HepG2 (cell line): ENCODE results near the gene CYB561. TPM values are rescaled to one million over a fixed set of nuclear protein-coding genes. Genes with fewer than 3 reads are reported as not detected.

Experiments
- BHLHE40 ChIP-seq: IDR thresholded peaks from 2 replicates; pipeline ENCODE4 v1.6.1; 2011; ENCODE audit warnings: low read length, improper control_type of control experiment
- HDAC2 ChIP-seq: sonication (generic); formaldehyde crosslinking; IDR thresholded peaks from 2 replicates; pipeline ENCODE4 v1.4.0; 2020; ENCODE audit warnings: missing genetic modification reagents
- HNF4G ChIP-seq, 2 experiments: sonication (generic) in 1 of 2; formaldehyde crosslinking in 1 of 2; IDR thresholded peaks; 2 replicates each; pipeline versions ENCODE4 v1.4.0 to v1.6.1; 2011 to 2020; ENCODE audit warnings: borderline replicate concordance in 2 of 2, low read depth in 2 of 2, mild to moderate bottlenecking in 2 of 2, low read length in 1 of 2, missing genetic modification reagents in 1 of 2, moderate library complexity in 1 of 2
- ISX ChIP-seq: sonication (generic); formaldehyde crosslinking; conservative IDR thresholded peaks from 2 replicates; pipeline ENCODE4 v1.5.0; 2020; ENCODE audit warnings: missing genetic modification reagents
- JDP2 ChIP-seq: sonication (generic); formaldehyde crosslinking; IDR thresholded peaks from 2 replicates; pipeline ENCODE4 v1.8.1; 2022; ENCODE audit warnings: missing genetic modification reagents, borderline replicate concordance
- KLF13 ChIP-seq: sonication (generic); formaldehyde crosslinking; IDR thresholded peaks from 2 replicates; pipeline ENCODE4 v1.4.0; 2020; ENCODE audit warnings: mild to moderate bottlenecking, missing genetic modification reagents
- NR0B2 ChIP-seq: sonication (generic); formaldehyde crosslinking; IDR thresholded peaks from 2 replicates; pipeline ENCODE4 v1.4.0; 2020; ENCODE audit warnings: mild to moderate bottlenecking, missing genetic modification reagents
- TEAD3 ChIP-seq: optimal IDR thresholded peaks from 2 replicates; pipeline ENCODE3; 2016; ENCODE audit warnings: borderline replicate concordance
- ZBTB8A ChIP-seq: sonication (generic); formaldehyde crosslinking; IDR thresholded peaks from 2 replicates; pipeline ENCODE4 v1.4.0; 2020; ENCODE audit warnings: mild to moderate bottlenecking, low read depth, missing genetic modification reagents, borderline replicate concordance
- ZFX ChIP-seq: sonication (generic); formaldehyde crosslinking; IDR thresholded peaks from 2 replicates; pipeline ENCODE4 v1.4.0; 2020; ENCODE audit warnings: mild to moderate bottlenecking, low read depth, missing genetic modification reagents, moderate library complexity
- ZNF101 ChIP-seq: sonication (generic); formaldehyde crosslinking; IDR thresholded peaks from 2 replicates; pipeline ENCODE4 v1.4.0; 2020; ENCODE audit warnings: mild to moderate bottlenecking, low read depth, missing genetic modification reagents, borderline replicate concordance
- ZSCAN29 ChIP-seq: sonication (generic); formaldehyde crosslinking; conservative IDR thresholded peaks from 2 replicates; pipeline ENCODE4 v1.4.0; 2020; ENCODE audit warnings: mild to moderate bottlenecking, missing genetic modification reagents
- polyA plus RNA-seq, 8 experiments: library from polyadenylated mRNA; depleted of rRNA in 3 of 8; stranded (reverse) in 7 of 8; unstranded in 1 of 8; fragments of >200 nt; fragmentation: Illumina TruSeq in 4 of 8; extraction: Trizol in 4 of 8; gene quantifications; 2 replicates each; pipeline versions ENCODE4 v1.2.1 to v1.2.3, GENCODE V29; 2011 to 2016; ENCODE audit warnings: low read depth in 4 of 8, missing spikeins in 1 of 8, mixed read lengths in 1 of 8; ENCODE audit not compliant: insufficient read depth in 1 of 8
- total RNA-seq, 5 experiments: library from RNA; depleted of rRNA; stranded (reverse); fragments of >200 nt; fragmentation: Illumina TruSeq; extraction: Trizol; gene quantifications; 2 replicates each; pipeline ENCODE4 v1.2.3, GENCODE V29; 2016; ENCODE audit warnings: low read depth in 1 of 5
- TF ChIP-seq, protein P1 (sequence below): sonication (generic); formaldehyde crosslinking; IDR thresholded peaks from 2 replicates; pipeline ENCODE4 v1.5.1; 2020; ENCODE audit warnings: mild to moderate bottlenecking, missing genetic modification reagents, borderline replicate concordance
- TF ChIP-seq, protein P2 (sequence below): sonication (generic); formaldehyde crosslinking; IDR thresholded peaks from one replicate; pipeline ENCODE4 v1.5.1; 2020; ENCODE audit warnings: mild to moderate bottlenecking, missing genetic modification reagents; ENCODE audit errors: not compliant biosample characterization
- TF ChIP-seq, protein P3 (sequence below): sonication (generic); formaldehyde crosslinking; IDR thresholded peaks from 2 replicates; pipeline ENCODE4 v1.4.0; 2020; ENCODE audit warnings: missing genetic modification reagents

CYB561 gene
- total and polyA plus RNA-seq, 2 of the 13 experiments (the other 11 are each of a cell fraction or from before 2014, with no cell fraction given) = 1.5 to 6.7 TPM

DNA sequence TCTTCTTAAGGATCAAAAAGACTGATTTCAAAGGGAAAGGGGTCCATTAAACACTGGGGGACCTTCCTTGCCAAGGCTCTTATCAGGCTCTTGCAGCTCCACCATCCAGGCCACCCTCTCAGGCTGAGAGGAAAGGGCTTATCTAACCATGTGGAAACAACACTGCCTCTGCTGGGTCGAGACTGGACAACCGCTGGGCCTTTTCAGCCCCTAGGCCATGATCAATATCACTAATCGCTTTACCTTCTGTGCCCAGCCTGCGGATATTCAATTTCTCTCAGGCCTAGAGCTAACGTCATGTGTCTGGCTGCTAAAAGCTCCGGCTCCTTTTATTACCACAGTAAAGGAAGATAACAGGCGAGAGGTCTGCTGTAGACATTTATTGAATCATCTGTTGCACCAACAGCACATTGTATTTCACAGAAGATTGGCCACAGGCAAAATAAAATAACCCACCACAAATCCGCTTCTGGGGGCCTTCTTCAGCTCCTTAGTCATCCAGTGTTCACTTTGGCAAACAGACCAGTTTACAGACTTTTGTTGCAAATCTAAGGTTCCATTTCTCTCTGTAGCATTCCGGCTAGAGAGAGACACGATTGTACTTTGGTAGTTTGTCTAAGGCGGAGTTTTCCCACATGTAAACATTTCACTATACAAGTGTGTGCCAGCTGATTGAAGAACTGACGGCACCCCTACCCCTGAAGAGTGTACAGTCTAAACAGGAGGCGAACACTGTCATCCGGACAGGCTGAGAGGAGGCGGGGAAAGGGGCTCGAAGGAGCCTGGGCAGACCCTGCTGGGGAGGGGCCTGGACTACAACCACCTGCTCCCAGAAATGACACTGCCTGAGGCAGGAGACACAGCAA is 13.9 kb downstream of the CYB561 start (continued):
- TF ChIP-seq ZBTB8A (CRISPR knock-in tag) = no peak
- no peak for TF ChIP-seq ISX (CRISPR knock-in tag)
- peak; percentile 39 for TF ChIP-seq TEAD3
- peak; percentile 24; the same call in 1 of the 2 replicates for TF ChIP-seq HNF4G (IDR thresholded peaks at IDR 0.05; ENCODE audit: borderline replicate concordance, low read depth, low read length)
- no peak for TF ChIP-seq HNF4G (CRISPR knock-in tag; IDR thresholded peaks at IDR 0.05; ENCODE audit: borderline replicate concordance, low read depth)
- no peak for TF ChIP-seq ZNF101 (CRISPR knock-in tag)
- TF ChIP-seq ZFX (CRISPR knock-in tag) = peak; percentile 58; the same call in 1 of the 2 replicates
- TF ChIP-seq, protein P1, sequence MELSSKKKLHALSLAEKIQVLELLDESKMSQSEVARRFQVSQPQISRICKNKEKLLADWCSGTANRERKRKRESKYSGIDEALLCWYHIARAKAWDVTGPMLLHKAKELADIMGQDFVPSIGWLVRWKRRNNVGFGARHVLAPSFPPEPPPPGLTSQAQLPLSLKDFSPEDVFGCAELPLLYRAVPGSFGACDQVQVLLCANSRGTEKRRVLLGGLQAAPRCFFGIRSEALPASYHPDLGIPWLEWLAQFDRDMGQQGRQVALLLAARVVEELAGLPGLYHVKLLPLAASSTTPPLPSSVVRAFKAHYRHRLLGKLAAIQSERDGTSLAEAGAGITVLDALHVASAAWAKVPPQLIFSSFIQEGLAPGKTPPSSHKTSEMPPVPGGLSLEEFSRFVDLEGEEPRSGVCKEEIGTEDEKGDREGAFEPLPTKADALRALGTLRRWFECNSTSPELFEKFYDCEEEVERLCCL (CRISPR knock-in tag) = no peak
- TF ChIP-seq BHLHE40 = 0 out of 2 replicates have a peak, but pooled peaks have one; percentile 7
- TF ChIP-seq JDP2 = no peak
- TF ChIP-seq, protein P2, sequence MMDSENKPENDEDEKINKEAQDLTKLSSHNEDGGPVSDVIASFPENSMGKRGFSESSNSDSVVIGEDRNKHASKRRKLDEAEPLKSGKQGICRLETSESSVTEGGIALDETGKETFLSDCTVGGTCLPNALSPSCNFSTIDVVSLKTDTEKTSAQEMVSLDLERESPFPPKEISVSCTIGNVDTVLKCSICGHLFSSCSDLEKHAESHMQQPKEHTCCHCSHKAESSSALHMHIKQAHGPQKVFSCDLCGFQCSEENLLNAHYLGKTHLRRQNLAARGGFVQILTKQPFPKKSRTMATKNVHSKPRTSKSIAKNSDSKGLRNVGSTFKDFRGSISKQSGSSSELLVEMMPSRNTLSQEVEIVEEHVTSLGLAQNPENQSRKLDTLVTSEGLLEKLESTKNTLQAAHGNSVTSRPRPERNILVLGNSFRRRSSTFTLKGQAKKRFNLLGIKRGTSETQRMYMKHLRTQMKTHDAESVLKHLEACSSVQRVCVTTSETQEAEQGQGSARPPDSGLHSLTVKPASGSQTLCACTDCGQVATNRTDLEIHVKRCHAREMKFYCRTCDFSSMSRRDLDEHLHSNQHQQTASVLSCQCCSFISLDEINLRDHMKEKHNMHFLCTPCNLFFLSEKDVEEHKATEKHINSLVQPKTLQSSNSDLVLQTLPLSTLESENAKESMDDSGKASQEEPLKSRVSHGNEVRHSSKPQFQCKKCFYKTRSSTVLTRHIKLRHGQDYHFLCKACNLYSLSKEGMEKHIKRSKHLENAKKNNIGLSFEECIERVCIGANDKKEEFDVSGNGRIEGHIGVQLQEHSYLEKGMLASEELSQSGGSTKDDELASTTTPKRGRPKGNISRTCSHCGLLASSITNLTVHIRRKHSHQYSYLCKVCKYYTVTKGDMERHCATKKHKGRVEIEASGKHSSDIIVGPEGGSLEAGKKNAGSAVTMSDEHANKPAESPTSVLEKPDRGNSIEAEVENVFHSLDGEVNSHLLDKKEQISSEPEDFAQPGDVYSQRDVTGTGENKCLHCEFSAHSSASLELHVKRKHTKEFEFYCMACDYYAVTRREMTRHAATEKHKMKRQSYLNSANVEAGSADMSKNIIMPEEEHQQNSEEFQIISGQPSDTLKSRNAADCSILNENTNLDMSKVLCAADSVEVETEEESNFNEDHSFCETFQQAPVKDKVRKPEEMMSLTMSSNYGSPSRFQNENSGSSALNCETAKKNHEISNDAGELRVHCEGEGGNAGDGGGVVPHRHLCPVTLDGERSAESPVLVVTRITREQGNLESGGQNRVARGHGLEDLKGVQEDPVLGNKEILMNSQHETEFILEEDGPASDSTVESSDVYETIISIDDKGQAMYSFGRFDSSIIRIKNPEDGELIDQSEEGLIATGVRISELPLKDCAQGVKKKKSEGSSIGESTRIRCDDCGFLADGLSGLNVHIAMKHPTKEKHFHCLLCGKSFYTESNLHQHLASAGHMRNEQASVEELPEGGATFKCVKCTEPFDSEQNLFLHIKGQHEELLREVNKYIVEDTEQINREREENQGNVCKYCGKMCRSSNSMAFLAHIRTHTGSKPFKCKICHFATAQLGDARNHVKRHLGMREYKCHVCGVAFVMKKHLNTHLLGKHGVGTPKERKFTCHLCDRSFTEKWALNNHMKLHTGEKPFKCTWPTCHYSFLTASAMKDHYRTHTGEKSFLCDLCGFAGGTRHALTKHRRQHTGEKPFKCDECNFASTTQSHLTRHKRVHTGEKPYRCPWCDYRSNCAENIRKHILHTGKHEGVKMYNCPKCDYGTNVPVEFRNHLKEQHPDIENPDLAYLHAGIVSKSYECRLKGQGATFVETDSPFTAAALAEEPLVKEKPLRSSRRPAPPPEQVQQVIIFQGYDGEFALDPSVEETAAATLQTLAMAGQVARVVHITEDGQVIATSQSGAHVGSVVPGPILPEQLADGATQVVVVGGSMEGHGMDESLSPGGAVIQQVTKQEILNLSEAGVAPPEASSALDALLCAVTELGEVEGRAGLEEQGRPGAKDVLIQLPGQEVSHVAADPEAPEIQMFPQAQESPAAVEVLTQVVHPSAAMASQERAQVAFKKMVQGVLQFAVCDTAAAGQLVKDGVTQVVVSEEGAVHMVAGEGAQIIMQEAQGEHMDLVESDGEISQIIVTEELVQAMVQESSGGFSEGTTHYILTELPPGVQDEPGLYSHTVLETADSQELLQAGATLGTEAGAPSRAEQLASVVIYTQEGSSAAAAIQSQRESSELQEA (CRISPR knock-in tag) = no peak
- TF ChIP-seq ZSCAN29 = peak; percentile 54; the same call in 1 of the 2 replicates
- TF ChIP-seq NR0B2 (CRISPR knock-in tag) = no peak
- TF ChIP-seq, protein P3, sequence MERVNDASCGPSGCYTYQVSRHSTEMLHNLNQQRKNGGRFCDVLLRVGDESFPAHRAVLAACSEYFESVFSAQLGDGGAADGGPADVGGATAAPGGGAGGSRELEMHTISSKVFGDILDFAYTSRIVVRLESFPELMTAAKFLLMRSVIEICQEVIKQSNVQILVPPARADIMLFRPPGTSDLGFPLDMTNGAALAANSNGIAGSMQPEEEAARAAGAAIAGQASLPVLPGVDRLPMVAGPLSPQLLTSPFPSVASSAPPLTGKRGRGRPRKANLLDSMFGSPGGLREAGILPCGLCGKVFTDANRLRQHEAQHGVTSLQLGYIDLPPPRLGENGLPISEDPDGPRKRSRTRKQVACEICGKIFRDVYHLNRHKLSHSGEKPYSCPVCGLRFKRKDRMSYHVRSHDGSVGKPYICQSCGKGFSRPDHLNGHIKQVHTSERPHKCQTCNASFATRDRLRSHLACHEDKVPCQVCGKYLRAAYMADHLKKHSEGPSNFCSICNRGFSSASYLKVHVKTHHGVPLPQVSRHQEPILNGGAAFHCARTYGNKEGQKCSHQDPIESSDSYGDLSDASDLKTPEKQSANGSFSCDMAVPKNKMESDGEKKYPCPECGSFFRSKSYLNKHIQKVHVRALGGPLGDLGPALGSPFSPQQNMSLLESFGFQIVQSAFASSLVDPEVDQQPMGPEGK (CRISPR knock-in tag) = peak; percentile 57; the same call in 1 of the 2 replicates
- peak; percentile 51; the same call in 1 of the 2 replicates for TF ChIP-seq HDAC2 (CRISPR knock-in tag)
- no peak for TF ChIP-seq KLF13 (CRISPR knock-in tag)
